ENCODE results near the gene SORCS2.

The SORCS2 gene

GRCh38 chr4:7649741-7650531, 457.6 kb downstream of the SORCS2 start:
- no peak for DNase-seq
- Histone ChIP-seq H3K4me3 (ENCODE audit: low read depth, low read length) (no peak overlapping the region), H3K27me3 (no peaks in the 10 kb centered on the region), H3K9me3 (no peaks in the 10 kb centered on the region), H3K36me3 (no peaks in the 10 kb centered on the region), H3K4me1 (peaks cover 2% of the 10 kb centered on the region; the same call in 1 of the 2 replicates)
- TF ChIP-seq, protein P1, sequence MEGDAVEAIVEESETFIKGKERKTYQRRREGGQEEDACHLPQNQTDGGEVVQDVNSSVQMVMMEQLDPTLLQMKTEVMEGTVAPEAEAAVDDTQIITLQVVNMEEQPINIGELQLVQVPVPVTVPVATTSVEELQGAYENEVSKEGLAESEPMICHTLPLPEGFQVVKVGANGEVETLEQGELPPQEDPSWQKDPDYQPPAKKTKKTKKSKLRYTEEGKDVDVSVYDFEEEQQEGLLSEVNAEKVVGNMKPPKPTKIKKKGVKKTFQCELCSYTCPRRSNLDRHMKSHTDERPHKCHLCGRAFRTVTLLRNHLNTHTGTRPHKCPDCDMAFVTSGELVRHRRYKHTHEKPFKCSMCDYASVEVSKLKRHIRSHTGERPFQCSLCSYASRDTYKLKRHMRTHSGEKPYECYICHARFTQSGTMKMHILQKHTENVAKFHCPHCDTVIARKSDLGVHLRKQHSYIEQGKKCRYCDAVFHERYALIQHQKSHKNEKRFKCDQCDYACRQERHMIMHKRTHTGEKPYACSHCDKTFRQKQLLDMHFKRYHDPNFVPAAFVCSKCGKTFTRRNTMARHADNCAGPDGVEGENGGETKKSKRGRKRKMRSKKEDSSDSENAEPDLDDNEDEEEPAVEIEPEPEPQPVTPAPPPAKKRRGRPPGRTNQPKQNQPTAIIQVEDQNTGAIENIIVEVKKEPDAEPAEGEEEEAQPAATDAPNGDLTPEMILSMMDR (IDR thresholded peaks at IDR 0.05; ENCODE audit: low read depth, low read length) = no peak

GRCh38 chr4:7650606-7651385, 458.5 kb downstream of the SORCS2 start:
- DNase-seq = peak; percentile 51
- no peaks in the 10 kb centered on the region for H3K9me3 ChIP-seq
- TF ChIP-seq, protein P1 (IDR thresholded peaks at IDR 0.05; ENCODE audit: low read depth, low read length) = peak; percentile 37
- no peak overlapping the region for H3K4me3 ChIP-seq (ENCODE audit: low read depth, low read length)
- H3K36me3 ChIP-seq = no peaks in the 10 kb centered on the region
- H3K4me1 ChIP-seq = peaks cover 5% of the 10 kb centered on the region; the same call in 1 of the 2 replicates
- H3K27me3 ChIP-seq = no peaks in the 10 kb centered on the region

DNA sequence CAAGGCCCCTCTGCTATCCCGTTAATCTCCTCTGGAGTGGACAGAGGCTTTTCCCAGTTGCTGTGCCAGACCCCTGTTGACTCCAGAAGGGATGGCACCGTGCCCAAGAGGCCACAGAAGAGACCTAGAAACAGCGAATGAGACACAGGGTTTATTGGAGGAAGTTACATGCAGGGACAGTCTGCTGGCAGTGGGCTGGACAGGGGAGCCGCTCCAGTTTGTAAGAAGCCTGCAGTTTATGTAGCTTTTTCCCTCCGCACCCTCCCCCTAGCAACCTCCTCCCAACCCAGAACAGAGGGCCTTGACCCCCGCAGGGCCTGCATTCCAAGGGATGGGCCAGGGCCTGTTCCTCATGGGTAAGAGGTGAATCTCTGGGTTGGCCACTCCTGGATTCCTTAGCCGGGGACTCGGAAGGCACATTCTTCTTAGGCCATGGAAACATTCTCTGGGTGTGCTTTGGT, 459.2 kb downstream of the SORCS2 start:
- H3K4me3 ChIP-seq (ENCODE audit: low read depth, low read length) = no peak overlapping the region
- H3K4me1 ChIP-seq = peaks cover 5% of the 10 kb centered on the region; the same call in 1 of the 2 replicates
- peak; percentile 65 for DNase-seq
- H3K36me3 ChIP-seq = no peaks in the 10 kb centered on the region
- no peaks in the 10 kb centered on the region for H3K9me3 ChIP-seq
- TF ChIP-seq, protein P1 (IDR thresholded peaks at IDR 0.05; ENCODE audit: low read depth, low read length) = no peak
- H3K27me3 ChIP-seq = no peaks in the 10 kb centered on the region

GRCh38 chr4:7652006-7652405, 459.7 kb downstream of the SORCS2 start:
- Histone ChIP-seq H3K4me3 (ENCODE audit: low read depth, low read length) (no peak overlapping the region), H3K9me3 (no peaks in the 10 kb centered on the region), H3K27me3 (no peaks in the 10 kb centered on the region), H3K4me1 (peaks cover 5% of the 10 kb centered on the region; the same call in 1 of the 2 replicates), H3K36me3 (no peaks in the 10 kb centered on the region)
- no peak for DNase-seq
- TF ChIP-seq, protein P1 (IDR thresholded peaks at IDR 0.05; ENCODE audit: low read depth, low read length) = no peak

DNA sequence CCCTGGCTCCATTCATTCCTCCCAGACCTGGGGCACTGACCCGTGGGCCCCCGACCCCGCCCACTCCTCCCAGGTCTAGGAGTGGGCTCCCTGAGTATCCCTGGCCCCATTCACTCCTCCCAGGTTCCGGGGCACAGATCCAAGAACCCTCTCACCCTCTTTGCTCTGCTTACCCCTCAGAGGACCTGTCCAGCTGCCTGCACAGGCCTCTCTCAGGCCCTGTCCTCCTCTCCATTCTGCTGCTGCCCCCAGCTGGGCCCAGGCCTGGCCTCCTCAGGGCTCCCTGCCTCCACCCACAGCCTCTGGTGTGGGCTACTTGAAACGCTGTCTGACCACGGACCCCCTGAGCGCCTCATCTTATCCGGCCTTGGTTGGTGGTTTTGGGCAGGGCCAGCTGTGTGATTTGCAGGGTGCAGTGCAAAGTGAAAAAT, 460.1 kb downstream of the SORCS2 start:
- no peaks in the 10 kb centered on the region for H3K9me3 ChIP-seq
- TF ChIP-seq, protein P1 (IDR thresholded peaks at IDR 0.05; ENCODE audit: low read depth, low read length) = no peak
- no peaks in the 10 kb centered on the region for H3K36me3 ChIP-seq
- no peak for DNase-seq
- no peaks in the 10 kb centered on the region for H3K27me3 ChIP-seq
- peaks cover 5% of the 10 kb centered on the region; the same call in 1 of the 2 replicates for H3K4me1 ChIP-seq
- H3K4me3 ChIP-seq (ENCODE audit: low read depth, low read length) = no peak overlapping the region

Measured in BE2C (cell line).